H1 (cell line): ENCODE measurements around the gene PKDREJ. TPM values are rescaled to one million over a fixed set of nuclear protein-coding genes. Genes with fewer than 3 reads are reported as not detected.

Source experiments
- CTCF ChIA-PET: fragments of 300-600 bp; sonication (Branson Sonifier 250); formaldehyde crosslinking; loops from one replicate; lab custom pipeline; 2021; ENCODE audit not compliant: partially characterized antibody; lab: Charles Lee
- POLR2A ChIA-PET: fragments of 300-600 bp; sonication (Branson Sonifier 250); formaldehyde crosslinking; loops from one replicate; lab custom pipeline; 2021; ENCODE audit warnings: inconsistent platforms; ENCODE audit not compliant: partially characterized antibody; lab: Charles Lee
- DNase-seq, 2 experiments: peaks; one replicate each; pipeline versions ENCODE4 v3.0.0 to v3.0.0-alpha.2; 2010 to 2022; ENCODE audit warnings: low spot score in 2 of 2, low read depth in 1 of 2, mixed read lengths in 1 of 2
- FAIRE-seq: peaks from 2 replicates; lab custom pipeline; 2011; peaks lifted over from hg19 to GRCh38; lab: Jason Lieb, UNC
- H2AFZ ChIP-seq: 2 replicates; pipeline ENCODE4 v1.8.1; 2012; ENCODE audit warnings: low read length, inconsistent platforms
- H2AK5ac ChIP-seq: 2 replicates; pipeline ENCODE4 v1.6.1; 2013; ENCODE audit warnings: low read depth, low read length
- H2BK120ac ChIP-seq: replicated peaks from 2 replicates; pipeline ENCODE3; 2013; ENCODE audit warnings: low read depth, low read length, inconsistent platforms
- H2BK12ac ChIP-seq: 2 replicates; pipeline ENCODE4 v1.6.1; 2013; ENCODE audit warnings: low read depth, low read length
- H2BK15ac ChIP-seq: 2 replicates; pipeline ENCODE4 v1.6.1; 2013; ENCODE audit warnings: low read length
- H2BK20ac ChIP-seq: 2 replicates; pipeline ENCODE4 v1.6.1; 2013; ENCODE audit warnings: low read length
- H2BK5ac ChIP-seq: 2 replicates; pipeline ENCODE4 v1.6.1; 2013; ENCODE audit warnings: low read depth, low read length
- H3K14ac ChIP-seq: 2 replicates; pipeline ENCODE4 v1.6.1; 2013; ENCODE audit warnings: inconsistent platforms; ENCODE audit not compliant: insufficient read length
- H3K18ac ChIP-seq: 2 replicates; pipeline ENCODE4 v1.6.1; 2013; ENCODE audit warnings: low read length; ENCODE audit errors: extremely low read depth
- H3K23ac ChIP-seq: 2 replicates; pipeline ENCODE4 v1.6.1; 2013; ENCODE audit warnings: inconsistent platforms; ENCODE audit not compliant: insufficient read length
- H3K23me2 ChIP-seq: 2 replicates; pipeline ENCODE4 v1.6.1; 2013; ENCODE audit warnings: low read depth, low read length
- H3K27ac ChIP-seq: 2 replicates; pipeline ENCODE4 v1.6.1; 2011; ENCODE audit warnings: low read depth, low read length, inconsistent platforms
- H3K27me3 ChIP-seq, 4 experiments: replicated peaks in 1 of 4; 1 replicate in 1 of 4; 2 replicates in 3 of 4; pipeline versions ENCODE4 v1.6.1 to v1.8.1; 2011 to 2013; ENCODE audit warnings: low read length in 3 of 4, mild to moderate bottlenecking in 3 of 4, inconsistent platforms in 2 of 4, mixed read lengths in 2 of 4, moderate library complexity in 1 of 4; ENCODE audit not compliant: control insufficient read depth in 3 of 4, insufficient read depth in 3 of 4; ENCODE audit errors: extremely low read depth in 1 of 4
- H3K36me3 ChIP-seq, 4 experiments: 2 replicates each; pipeline versions ENCODE4 v1.6.1 to v1.8.1; 2011 to 2013; ENCODE audit warnings: mild to moderate bottlenecking in 4 of 4, low read length in 3 of 4, moderate library complexity in 2 of 4, control low read depth in 1 of 4, inconsistent platforms in 1 of 4; ENCODE audit not compliant: insufficient read depth in 4 of 4, control insufficient read depth in 2 of 4
- H3K4ac ChIP-seq: replicated peaks from 2 replicates; pipeline ENCODE3; 2013; ENCODE audit warnings: low read length, low read depth, mixed read lengths, inconsistent platforms; ENCODE audit not compliant: insufficient read length
- H3K4me1 ChIP-seq, 4 experiments: replicated peaks in 1 of 4; 1 replicate in 1 of 4; 2 replicates in 3 of 4; pipeline versions ENCODE4 v1.6.1 to v1.8.1; 2011 to 2013; ENCODE audit warnings: low read length in 3 of 4, inconsistent platforms in 2 of 4, mixed read lengths in 1 of 4; ENCODE audit not compliant: insufficient read depth in 4 of 4, control insufficient read depth in 3 of 4
- H3K4me2 ChIP-seq, 2 experiments: 2 replicates each; pipeline versions ENCODE4 v1.6.1 to v1.8.1; 2011 to 2013; ENCODE audit warnings: low read depth in 2 of 2, low read length in 2 of 2, control low read depth in 1 of 2, inconsistent platforms in 1 of 2, mild to moderate bottlenecking in 1 of 2; ENCODE audit not compliant: insufficient read depth in 1 of 2
- H3K4me3 ChIP-seq, 4 experiments: fragments of 200-600, 300-600 bp in 1 of 4; sonication (generic), shearing (Covaris generic), sonication (Bioruptor Twin) in 1 of 4; 2 replicates each; pipeline versions ENCODE4 v1.5.1 to v1.8.1; 2011 to 2016; ENCODE audit warnings: low read length in 4 of 4, low read depth in 3 of 4, control low read depth in 2 of 4, inconsistent platforms in 2 of 4, mild to moderate bottlenecking in 2 of 4, mixed read lengths in 1 of 4, moderate library complexity in 1 of 4; ENCODE audit not compliant: insufficient read depth in 2 of 4; ENCODE audit errors: extremely low read depth in 1 of 4
- H3K56ac ChIP-seq: replicated peaks from 2 replicates; pipeline ENCODE3; 2013; ENCODE audit warnings: low read depth, mild to moderate bottlenecking, mixed read lengths, low read length, inconsistent platforms; ENCODE audit not compliant: insufficient read length
- H3K79me1 ChIP-seq: 2 replicates; pipeline ENCODE4 v1.6.1; 2013; ENCODE audit warnings: low read depth, low read length, control low read depth
- H3K79me2 ChIP-seq, 2 experiments: 2 replicates each; pipeline versions ENCODE4 v1.6.1 to v1.8.1; 2012 to 2013; ENCODE audit warnings: low read length in 2 of 2, mild to moderate bottlenecking in 2 of 2, inconsistent platforms in 1 of 2; ENCODE audit not compliant: insufficient read depth in 2 of 2, control insufficient read depth in 1 of 2
- H3K9ac ChIP-seq, 4 experiments: replicated peaks in 1 of 4; 1 replicate in 1 of 4; 2 replicates in 3 of 4; pipeline versions ENCODE4 v1.6.1 to v1.8.1; 2011 to 2013; ENCODE audit warnings: low read depth in 3 of 4, low read length in 3 of 4, control low read depth in 2 of 4, mild to moderate bottlenecking in 2 of 4, moderate library complexity in 2 of 4, inconsistent platforms in 1 of 4; ENCODE audit errors: extremely low read depth in 1 of 4
- H3K9me3 ChIP-seq, 2 experiments: 2 replicates each; pipeline versions ENCODE4 v1.6.1 to v1.8.1; 2012 to 2013; ENCODE audit warnings: mild to moderate bottlenecking in 2 of 2, moderate library complexity in 2 of 2, control low read depth in 1 of 2, inconsistent platforms in 1 of 2, low read depth in 1 of 2, low read length in 1 of 2, mixed read lengths in 1 of 2; ENCODE audit not compliant: insufficient read depth in 2 of 2
- H4K20me1 ChIP-seq, 2 experiments: replicated peaks in 1 of 2; 2 replicates each; pipeline versions ENCODE3 to v1.8.1; 2011 to 2013; ENCODE audit warnings: inconsistent platforms in 2 of 2, low read length in 2 of 2, mild to moderate bottlenecking in 1 of 2; ENCODE audit not compliant: insufficient read depth in 2 of 2, control insufficient read depth in 1 of 2
- H4K5ac ChIP-seq: 2 replicates; pipeline ENCODE4 v1.6.1; 2013; ENCODE audit warnings: low read length, low read depth, mixed read lengths, inconsistent platforms; ENCODE audit not compliant: insufficient read length
- H4K8ac ChIP-seq: 2 replicates; pipeline ENCODE4 v1.8.0; 2013; ENCODE audit warnings: mild to moderate bottlenecking, moderate library complexity, low read length, inconsistent platforms; ENCODE audit not compliant: insufficient read depth; ENCODE audit errors: extremely low read depth
- H4K91ac ChIP-seq: replicated peaks from 2 replicates; pipeline ENCODE3; 2013; ENCODE audit warnings: low read length, mixed read lengths, inconsistent platforms; ENCODE audit not compliant: insufficient read length
- ASH2L ChIP-seq: fragments of 200-600, 300-600 bp; sonication (generic); IDR thresholded peaks from one replicate; pipeline ENCODE4 v1.7.1; 2017; ENCODE audit warnings: low read length
- CHD2 ChIP-seq: IDR thresholded peaks from 2 replicates; pipeline ENCODE4 v1.6.1; 2012; ENCODE audit warnings: low read length, improper control_type of control experiment
- HDAC6 ChIP-seq: IDR thresholded peaks from one replicate; pipeline ENCODE4 v1.7.1; 2012; ENCODE audit warnings: low read depth, mild to moderate bottlenecking, inconsistent platforms, low read length, moderate library complexity
- KDM4A ChIP-seq: IDR thresholded peaks from one replicate; pipeline ENCODE4 v1.7.1; 2012; ENCODE audit warnings: low read depth, mild to moderate bottlenecking, moderate library complexity, low read length, inconsistent platforms; ENCODE audit not compliant: severe bottlenecking
- NRF1 ChIP-seq: IDR thresholded peaks from 2 replicates; pipeline ENCODE4 v1.6.1; 2011; ENCODE audit warnings: mild to moderate bottlenecking, low read depth, low read length, improper control_type of control experiment
- RAD21 ChIP-seq, 2 experiments: IDR thresholded peaks in 1 of 2; conservative IDR thresholded peaks in 1 of 2; 2 replicates each; pipeline ENCODE4 v1.6.1; 2011; ENCODE audit warnings: low read depth in 2 of 2, low read length in 2 of 2, improper control_type of control experiment in 1 of 2, inconsistent platforms in 1 of 2, mild to moderate bottlenecking in 1 of 2, moderate library complexity in 1 of 2
- SIX5 ChIP-seq: IDR thresholded peaks from 2 replicates; pipeline ENCODE4 v1.6.1; 2011; ENCODE audit warnings: mild to moderate bottlenecking, low read depth, low read length
- SP1 ChIP-seq: IDR thresholded peaks from 2 replicates; pipeline ENCODE4 v1.6.1; 2011; ENCODE audit warnings: low read depth, low read length
- TAF1 ChIP-seq: IDR thresholded peaks from 2 replicates; pipeline ENCODE4 v1.6.1; 2011; ENCODE audit warnings: mild to moderate bottlenecking, low read depth, low read length
- WGBS, 2 experiments: shearing (Covaris generic) in 1 of 2; methylation state at CpG; one replicate each; pipeline versions ENCODE4 v1.1.6 to v1.1.7; 2013 to 2015; ENCODE audit warnings: low lambda C conversion rate in 2 of 2, mixed read lengths in 2 of 2, inconsistent platforms in 1 of 2, low coverage in 1 of 2, missing lambda C conversion rate in 1 of 2; ENCODE audit not compliant: insufficient replicate concordance in 2 of 2, insufficient coverage in 1 of 2, insufficient read length in 1 of 2; ENCODE audit errors: extremely low coverage in 1 of 2, missing lambda C conversion rate in 1 of 2; 5-methylcytosine and 5-hydroxymethylcytosine counted together
- polyA plus RNA-seq, 7 experiments: library from polyadenylated mRNA; depleted of rRNA in 3 of 7; stranded (reverse) in 5 of 7; unstranded in 2 of 7; fragments of >200 nt in 5 of 7; fragments of 200-250 nt in 2 of 7; gene quantifications; 1 replicate in 5 of 7; 2 replicates in 1 of 7; 4 replicates in 1 of 7; pipeline versions ENCODE4 v1.2.1 to v1.2.3, GENCODE V29; 2011 to 2013; ENCODE audit warnings: missing spikeins in 2 of 7, mixed read lengths in 2 of 7
- total RNA-seq: library from RNA; stranded (reverse); fragmentation: NEBNext Ultra II Directional; extraction: Animal tissue kit (Norgen Biotek cat#: 25700); gene quantifications from 2 replicates; pipeline ENCODE4 v1.2.1, GENCODE V29; 2021
- TF ChIP-seq, protein P1 (sequence below): IDR thresholded peaks from 2 replicates; pipeline ENCODE4 v1.6.1; 2012; ENCODE audit warnings: low read length, inconsistent platforms

Gene PKDREJ
- total and polyA plus RNA-seq, 2 of the 8 experiments (the other 6 are each of a cell fraction or from before 2014, with no cell fraction given), result 0.02 to 0.04 TPM

DNA sequence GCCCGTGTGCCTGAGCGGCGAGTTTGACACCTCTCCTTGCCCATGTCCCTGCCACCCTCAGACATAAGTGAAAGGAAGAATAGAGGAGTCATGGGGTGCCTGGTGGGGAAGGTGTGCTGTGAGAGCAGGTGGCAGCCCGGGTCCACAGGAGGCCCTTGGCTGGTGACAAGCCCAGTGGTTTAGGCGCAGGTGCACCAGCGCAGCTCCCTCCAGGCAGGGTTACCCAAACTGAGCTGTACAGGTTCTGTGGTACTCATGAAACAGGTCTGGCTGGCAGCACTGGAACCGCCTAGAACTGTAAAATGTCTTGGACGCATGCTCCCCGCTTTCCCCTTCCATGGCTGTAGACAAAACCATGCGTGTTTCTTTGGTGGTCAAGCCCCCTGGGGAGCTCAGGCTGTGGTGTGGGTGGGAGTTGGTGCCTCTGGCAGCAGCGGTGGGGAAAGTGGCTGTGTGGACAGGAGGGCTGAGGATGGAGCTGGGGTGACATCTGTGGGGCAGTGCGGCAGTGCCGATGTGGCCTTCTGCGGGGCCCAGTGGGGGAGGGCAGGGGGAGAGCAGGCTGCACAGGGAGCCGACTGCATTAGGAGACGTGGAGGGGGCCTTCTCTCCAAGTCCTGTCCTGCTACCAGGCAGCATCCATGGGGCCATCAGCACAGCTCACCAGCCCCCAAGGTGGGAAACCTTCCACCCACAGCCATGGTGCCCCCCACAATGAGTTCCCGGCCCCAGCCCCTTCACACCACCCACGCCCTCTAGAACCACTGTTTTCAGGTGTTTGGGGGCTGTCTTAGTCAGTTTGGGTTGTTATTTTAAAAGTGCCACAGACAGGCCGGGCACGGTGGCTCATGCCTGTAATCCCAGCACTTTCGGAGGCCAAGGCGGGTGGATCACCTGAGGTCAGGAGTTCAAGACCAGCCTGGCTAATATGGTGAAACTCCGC, 28.0 kb upstream of the PKDREJ start:
- H3K14ac ChIP-seq, result no peak overlapping the region
- H3K9me3 ChIP-seq, result no peaks in the 10 kb centered on the region
- H2AK5ac ChIP-seq, result no peak overlapping the region
- no peak overlapping the region for H3K27ac ChIP-seq
- H2BK20ac ChIP-seq, result no peak overlapping the region
- FAIRE-seq (no peak), DNase-seq (no peak)
- H4K8ac ChIP-seq, result no peak overlapping the region
- H3K56ac ChIP-seq, result no peak overlapping the region
- POLR2A ChIA-PET, result interaction anchor here (1.5 kb wide), 1 partner anchor 21 kb away, joined by 3 read pairs; no protein-coding TSS in a partner anchor
- H4K20me1 ChIP-seq, result peaks cover 0 to 3% of the 10 kb centered on the region in 2 experiments
- WGBS, 2 experiments, result 94% methylated on average over 21 of the region's 23 CpGs; no CpG with 5 or more reads in 1 of the 2 experiments
- H3K4me1 ChIP-seq, result peaks cover 0 to 7% (median 3%) of the 10 kb centered on the region in 4 experiments; a peak in 3 of 7 replicates
- no peaks in the 10 kb centered on the region for H3K36me3 ChIP-seq
- CTCF ChIA-PET, result no interaction called here
- no peak overlapping the region for H2BK120ac ChIP-seq
- no peak overlapping the region for H3K4me2 ChIP-seq
- no peaks in the 10 kb centered on the region for H3K79me2 ChIP-seq
- no peak overlapping the region for H3K4ac ChIP-seq
- no peaks in the 10 kb centered on the region; the same call in 1 of the 2 replicates for H3K79me1 ChIP-seq
- H2BK5ac ChIP-seq, result no peak overlapping the region
- H2BK15ac ChIP-seq, result no peak overlapping the region
- no peaks in the 10 kb centered on the region for H3K27me3 ChIP-seq
- no peak overlapping the region for H3K23ac ChIP-seq
- H3K4me3 ChIP-seq, result no peak overlapping the region
- H2AFZ ChIP-seq, result no peak overlapping the region
- no peak overlapping the region for H3K9ac ChIP-seq
- H4K91ac ChIP-seq, result no peak overlapping the region
- no peak overlapping the region for H3K18ac ChIP-seq
- H4K5ac ChIP-seq, result no peak overlapping the region
- no peak overlapping the region for H2BK12ac ChIP-seq
- peaks cover 6% of the 10 kb centered on the region; the same call in 1 of the 2 replicates for H3K23me2 ChIP-seq
- TF ChIP-seq SIX5 (no peak), KDM4A (no peak), HDAC6 (no peak), CHD2 (no peak), ASH2L (no peak), SP1 (no peak), NRF1 (no peak), TAF1 (no peak), RAD21 (IDR thresholded peaks at IDR 0.05 in 1 of 2, conservative IDR thresholded peaks at IDR 0.05 in 1 of 2; ENCODE audit: low read depth in 2 of 2, low read length in 2 of 2) (no peak)
- TF ChIP-seq, protein P1, sequence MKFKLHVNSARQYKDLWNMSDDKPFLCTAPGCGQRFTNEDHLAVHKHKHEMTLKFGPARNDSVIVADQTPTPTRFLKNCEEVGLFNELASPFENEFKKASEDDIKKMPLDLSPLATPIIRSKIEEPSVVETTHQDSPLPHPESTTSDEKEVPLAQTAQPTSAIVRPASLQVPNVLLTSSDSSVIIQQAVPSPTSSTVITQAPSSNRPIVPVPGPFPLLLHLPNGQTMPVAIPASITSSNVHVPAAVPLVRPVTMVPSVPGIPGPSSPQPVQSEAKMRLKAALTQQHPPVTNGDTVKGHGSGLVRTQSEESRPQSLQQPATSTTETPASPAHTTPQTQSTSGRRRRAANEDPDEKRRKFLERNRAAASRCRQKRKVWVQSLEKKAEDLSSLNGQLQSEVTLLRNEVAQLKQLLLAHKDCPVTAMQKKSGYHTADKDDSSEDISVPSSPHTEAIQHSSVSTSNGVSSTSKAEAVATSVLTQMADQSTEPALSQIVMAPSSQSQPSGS, result no peak
